K562 (cell line): ENCODE measurements around the gene MSH3. TPM values are rescaled to one million over a fixed set of nuclear protein-coding genes. Genes with fewer than 3 reads are reported as not detected.
A peak's percentile ranks its signal among the peaks of the same experiment; 100 is the strongest.

ENCODE experiments used
- ATAC-seq: fragments of 200-7000 bp; cut with Tn5 transposase; 3 replicates; pipeline ENCODE4 v1.9.1; 2020; ENCODE audit warnings: moderate library complexity
- BruUV-seq: library from RNA; stranded (reverse); fragments of 400-500 nt; replicated peaks from 2 replicates; lab custom pipeline; 2021; lab: Mats Ljungman, UMichigan
- CTCF ChIA-PET: fragments of 300-600 bp; formaldehyde crosslinking; extraction: SDS; loops from one replicate; lab custom pipeline; 2021; ENCODE audit warnings: low intra/inter-chr PET ratio; lab: Yijun Ruan, JAX
- POLR2A ChIA-PET: fragments of 300-600, 350-650 bp; sonication (Branson Sonifier 250); formaldehyde crosslinking; extraction: SDS; loops from one replicate; lab custom pipeline; 2021; ENCODE audit warnings: antibody characterized with exemption, inconsistent platforms; lab: Yijun Ruan, JAX
- DNase-seq, 4 experiments: peaks; one replicate each; pipeline versions ENCODE4 v3.0.0 to v3.0.0-alpha.2; 2011 to 2018; ENCODE audit warnings: low spot score in 3 of 4, mixed read lengths in 3 of 4; ENCODE audit errors: extremely low read depth in 1 of 4
- FAIRE-seq: peaks from 2 replicates; lab custom pipeline; 2011; peaks lifted over from hg19 to GRCh38; lab: Jason Lieb, UNC
- H2AFZ ChIP-seq: 2 replicates; pipeline ENCODE4 v1.6.0; 2011; ENCODE audit warnings: low read depth, low read length, control low read depth, inconsistent platforms
- H3K27ac ChIP-seq: fragments of 200-600 bp; 3 replicates; pipeline ENCODE4 v1.8.0; 2011; ENCODE audit warnings: low read depth, mild to moderate bottlenecking, control low read depth, inconsistent platforms, low read length, moderate library complexity, mixed read lengths; ENCODE audit errors: extremely low read depth
- H3K27me3 ChIP-seq, 2 experiments: fragments of 300-600 bp in 1 of 2; 2 replicates in 1 of 2; 3 replicates in 1 of 2; pipeline versions ENCODE4 v1.6.0 to v1.8.0; 2011; ENCODE audit warnings: inconsistent platforms in 2 of 2, low read length in 2 of 2, mild to moderate bottlenecking in 1 of 2, mixed read lengths in 1 of 2, moderate library complexity in 1 of 2; ENCODE audit not compliant: control insufficient read depth in 2 of 2, insufficient read depth in 2 of 2
- H3K36me3 ChIP-seq: fragments of 300-600 bp; 3 replicates; pipeline ENCODE4 v1.8.0; 2011; ENCODE audit warnings: mild to moderate bottlenecking, low read length, inconsistent platforms; ENCODE audit not compliant: control insufficient read depth, insufficient read depth
- H3K4me1 ChIP-seq, 2 experiments: fragments of 200-600 bp in 1 of 2; replicated peaks in 1 of 2; 2 replicates in 1 of 2; 3 replicates in 1 of 2; pipeline versions ENCODE4 v1.5.1 to v1.8.0; 2011; ENCODE audit warnings: inconsistent platforms in 2 of 2, low read length in 2 of 2, mild to moderate bottlenecking in 1 of 2, mixed read lengths in 1 of 2, moderate library complexity in 1 of 2; ENCODE audit not compliant: control insufficient read depth in 2 of 2, insufficient read depth in 2 of 2
- H3K4me2 ChIP-seq: 2 replicates; pipeline ENCODE4 v1.6.1; 2011; ENCODE audit warnings: low read length, control low read depth, inconsistent platforms, mixed read lengths; ENCODE audit not compliant: insufficient read depth
- H3K4me3 ChIP-seq: fragments of 200-600 bp; sonication (generic), shearing (Covaris generic); 2 replicates; pipeline ENCODE4 v1.5.1; 2016; ENCODE audit warnings: control low read depth, inconsistent platforms
- H3K79me2 ChIP-seq: fragments of 200-600 bp; 3 replicates; pipeline ENCODE4 v1.8.0; 2011; ENCODE audit warnings: low read length, inconsistent platforms; ENCODE audit not compliant: control insufficient read depth, insufficient read depth
- H3K9ac ChIP-seq, 2 experiments: 2 replicates each; pipeline versions ENCODE4 v1.6.0 to v1.6.1; 2011; ENCODE audit warnings: low read depth in 2 of 2, low read length in 2 of 2, control low read depth in 1 of 2, inconsistent platforms in 1 of 2, mild to moderate bottlenecking in 1 of 2, mixed read lengths in 1 of 2; ENCODE audit not compliant: insufficient read depth in 1 of 2
- H3K9me1 ChIP-seq: one replicate; pipeline ENCODE4 v1.6.0; 2011; ENCODE audit warnings: inconsistent platforms, mild to moderate bottlenecking, low read length, moderate library complexity; ENCODE audit not compliant: control insufficient read depth, insufficient read depth
- H3K9me3 ChIP-seq: replicated peaks from 2 replicates; pipeline ENCODE4 v1.5.1; 2011; ENCODE audit warnings: low read depth, low read length, inconsistent platforms; ENCODE audit not compliant: control insufficient read depth, insufficient read depth
- H4K20me1 ChIP-seq: replicated peaks from 2 replicates; pipeline ENCODE4 v1.6.1; 2011; ENCODE audit warnings: low read length, inconsistent platforms, mixed read lengths; ENCODE audit not compliant: control insufficient read depth, insufficient read depth
- CTCF ChIP-seq, 3 experiments: IDR thresholded peaks in 2 of 3; conservative IDR thresholded peaks in 1 of 3; 2 replicates each; pipeline ENCODE4 v1.5.1; 2011 to 2012; ENCODE audit warnings: low read length in 3 of 3, mild to moderate bottlenecking in 3 of 3, control low read depth in 2 of 3, improper control_type of control experiment in 1 of 3, inconsistent platforms in 1 of 3, low read depth in 1 of 3, mixed read lengths in 1 of 3, moderate library complexity in 1 of 3; ENCODE audit not compliant: insufficient read depth in 2 of 3
- HLTF ChIP-seq: fragments of 450-650 bp; IDR thresholded peaks from 2 replicates; pipeline ENCODE4 v1.6.1; 2016
- KAT2B ChIP-seq: IDR thresholded peaks from one replicate; pipeline ENCODE4 v1.6.1; 2012; ENCODE audit warnings: low read depth, mild to moderate bottlenecking, control low read depth, inconsistent platforms, low read length, moderate library complexity
- PURB ChIP-seq: sonication (generic); formaldehyde crosslinking; IDR thresholded peaks from 2 replicates; pipeline ENCODE4 v1.9.0; 2021; ENCODE audit warnings: low read depth, mild to moderate bottlenecking, missing genetic modification reagents
- RBM25 ChIP-seq: fragments of 200-400 bp; formaldehyde crosslinking; IDR thresholded peaks from 2 replicates; pipeline ENCODE4 v1.6.1; 2018; ENCODE audit warnings: low read length, low read depth, moderate library complexity; ENCODE audit not compliant: severe bottlenecking
- TEAD1 ChIP-seq, 2 experiments: fragments of 450-650 bp in 1 of 2; sonication (generic) in 1 of 2; formaldehyde crosslinking; IDR thresholded peaks; 2 replicates each; pipeline versions ENCODE4 v1.4.0 to v1.8.0; 2020 to 2022; ENCODE audit warnings: mild to moderate bottlenecking in 2 of 2, missing genetic modification reagents in 1 of 2
- ZNF830 ChIP-seq: fragments of 250-450 bp; sonication (Bioruptor Pico); IDR thresholded peaks from 2 replicates; pipeline ENCODE4 v1.5.0; 2021; ENCODE audit warnings: mild to moderate bottlenecking
- WGBS: fragments of 100-300 bp; shearing (Covaris generic); methylation state at CpG from one replicate; pipeline ENCODE4 v1.1.6; 2016; ENCODE audit warnings: low coverage, mixed read lengths; ENCODE audit not compliant: insufficient coverage; ENCODE audit errors: missing lambda C conversion rate; 5-methylcytosine and 5-hydroxymethylcytosine counted together
- in situ Hi-C: fragments of 300-500 bp; cut with MboI; formaldehyde crosslinking; loops from 4 replicates; pipeline ENCODE4 v1.15.0; 2018; ENCODE audit warnings: inconsistent platforms, mixed read lengths
- intact Hi-C: fragments of 100-400 bp; cut with micrococcal nuclease; formaldehyde crosslinking; loops from 2 replicates; pipeline ENCODE4 v1.14.2; 2022
- polyA plus RNA-seq, 8 experiments: library from polyadenylated mRNA; depleted of rRNA in 4 of 8; stranded (reverse) in 5 of 8; unstranded in 3 of 8; fragments of >200 nt; fragmentation: Nextera tagmentation in 2 of 8; fragmentation: Illumina TruSeq in 1 of 8; extraction: Ambion mirVana in 2 of 8; extraction: Trizol in 1 of 8; gene quantifications; 2 replicates each; pipeline versions ENCODE4 v1.2.1 to v1.2.3, GENCODE V29; 2011 to 2014; ENCODE audit warnings: inconsistent platforms in 1 of 8, missing spikeins in 1 of 8
- total RNA-seq, 7 experiments: library from RNA; depleted of rRNA in 6 of 7; stranded (reverse); fragments of >200 nt in 6 of 7; fragmentation: Illumina TruSeq in 2 of 7; extraction: Trizol in 2 of 7; gene quantifications; 2 replicates each; pipeline versions ENCODE4 v1.2.1 to v1.2.3, GENCODE V29; 2011 to 2021; ENCODE audit warnings: low replicate concordance in 1 of 7

MSH3 gene
- total and polyA plus RNA-seq, 9 of the 15 experiments (the other 6 are each of a cell fraction or from before 2014, with no cell fraction given) = 3.9 to 17.2 (median 13.2) TPM

DNA sequence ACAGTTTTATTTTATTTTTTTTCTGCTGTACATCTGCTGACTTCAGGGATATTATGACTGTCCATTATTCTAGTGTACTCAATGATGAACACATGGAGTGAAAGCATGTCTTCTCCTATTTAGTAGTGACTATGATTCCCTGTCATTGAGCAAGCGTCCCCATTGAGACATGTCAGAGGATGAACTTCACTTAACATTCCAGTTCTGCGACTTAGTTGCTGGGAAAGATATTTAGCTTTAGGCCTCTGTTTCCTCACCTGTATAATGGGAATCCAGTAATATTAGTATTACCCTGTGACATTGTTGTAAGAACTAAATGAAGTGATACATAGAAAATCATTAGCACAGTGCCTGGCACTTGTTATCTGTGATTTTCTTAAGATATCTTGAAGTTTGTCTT is 145.1 kb downstream of the MSH3 start:
- no peaks in the 10 kb centered on the region for H3K9me3 ChIP-seq
- POLR2A ChIA-PET = no interaction called here
- no peaks in the 10 kb centered on the region for H3K9me1 ChIP-seq
- no peak for FAIRE-seq
- no peak overlapping the region for H3K4me3 ChIP-seq
- TF ChIP-seq RBM25 (peak; percentile 51), ZNF830 (no peak), KAT2B (no peak)
- H3K27me3 ChIP-seq = no peaks in the 10 kb centered on the region
- H3K36me3 ChIP-seq = peaks cover 2% of the 10 kb centered on the region
- no peaks in the 10 kb centered on the region for H3K4me1 ChIP-seq
- no peak overlapping the region for H3K4me2 ChIP-seq
- no peak overlapping the region for H3K9ac ChIP-seq
- H4K20me1 ChIP-seq = no peaks in the 10 kb centered on the region
- CTCF ChIA-PET = no interaction called here
- in situ Hi-C loops (no loop called here), intact Hi-C loops (no loop called here)
- 82% methylated on average over 2 of the region's 2 CpGs for WGBS
- ATAC-seq = no peak
- H3K27ac ChIP-seq = no peak overlapping the region
- H3K79me2 ChIP-seq = no peaks in the 10 kb centered on the region
- BruUV-seq = no TSS peak
- no peak for DNase-seq
- H2AFZ ChIP-seq = no peak overlapping the region

DNA sequence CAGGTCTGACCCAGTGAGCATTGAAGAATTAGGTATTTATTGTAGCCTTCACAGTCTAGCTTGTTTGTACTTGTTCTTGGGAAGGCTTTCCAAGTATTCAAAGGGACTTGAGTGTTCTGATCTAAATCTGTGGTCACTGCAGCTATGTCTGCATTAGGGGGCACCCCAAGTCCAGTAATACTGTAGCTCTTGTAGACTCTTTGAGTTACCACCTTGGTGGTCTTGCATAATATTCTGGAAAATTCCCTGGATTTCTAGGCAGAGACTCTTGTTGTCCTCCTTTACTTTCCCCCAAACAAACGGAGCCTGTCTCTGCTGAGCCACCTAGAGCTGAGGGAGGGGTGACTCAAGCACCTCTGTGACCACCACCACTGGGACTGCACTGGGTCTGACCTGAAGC is 149.9 kb downstream of the MSH3 start:
- H3K9me1 ChIP-seq = no peaks in the 10 kb centered on the region
- no peaks in the 10 kb centered on the region for H3K27me3 ChIP-seq
- BruUV-seq = no TSS peak
- no peak overlapping the region for H3K4me2 ChIP-seq
- no peak for DNase-seq
- 83% methylated on average over 1 of the region's 1 CpG for WGBS
- no peaks in the 10 kb centered on the region for H3K4me1 ChIP-seq
- CTCF ChIA-PET = no interaction called here
- H3K4me3 ChIP-seq = no peak overlapping the region
- no peaks in the 10 kb centered on the region for H3K9me3 ChIP-seq
- H3K27ac ChIP-seq = no peak overlapping the region
- peaks cover 3% of the 10 kb centered on the region; the same call in 2 of the 3 replicates for H3K36me3 ChIP-seq
- ATAC-seq = no peak
- FAIRE-seq = no peak
- intact Hi-C loops (no loop called here), in situ Hi-C loops (no loop called here)
- POLR2A ChIA-PET = no interaction called here
- H4K20me1 ChIP-seq = no peaks in the 10 kb centered on the region
- H3K9ac ChIP-seq = no peak overlapping the region
- no peak overlapping the region for H2AFZ ChIP-seq
- no peaks in the 10 kb centered on the region for H3K79me2 ChIP-seq
- TF ChIP-seq TEAD1 (CRISPR knock-in tag; IDR thresholded peaks at IDR 0.05) (no peak), CTCF (IDR thresholded peaks at IDR 0.05 in 2 of 3, conservative IDR thresholded peaks at IDR 0.05 in 1 of 3; ENCODE audit: insufficient read depth in 2 of 3, low read depth in 1 of 3, low read length in 3 of 3) (peak in 1 of 3 experiments; percentile 30; a peak in 1 of 6 replicates), HLTF (no peak), PURB (no peak)
